RWPE2 (cell line): Measurements from ENCODE around the gene NINJ2.

ENCODE experiments used
- ATAC-seq: fragments of 200-7000 bp; cut with Tn5 transposase; 3 replicates; pipeline ENCODE4 v1.9.1; 2021; ENCODE audit warnings: low read depth
- DNase-seq: peaks from one replicate; pipeline ENCODE4 v3.0.0-alpha.2; 2020; ENCODE audit warnings: low spot score
- H3K27ac ChIP-seq: fragments of 450-650 bp; 2 replicates; pipeline ENCODE4 v1.5.1; 2017; ENCODE audit warnings: mild to moderate bottlenecking; ENCODE audit not compliant: poor library complexity, severe bottlenecking
- H3K27me3 ChIP-seq: fragments of 250-450 bp; sonication (Bioruptor Pico); 2 replicates; pipeline ENCODE4 v1.5.1; 2021; ENCODE audit warnings: mild to moderate bottlenecking, moderate library complexity; ENCODE audit not compliant: insufficient read depth, poor library complexity, severe bottlenecking
- H3K36me3 ChIP-seq: fragments of 250-450 bp; sonication (Bioruptor Pico); 2 replicates; pipeline ENCODE4 v1.5.1; 2020; ENCODE audit warnings: low read depth, mild to moderate bottlenecking, moderate library complexity
- H3K4me1 ChIP-seq: fragments of 250-450 bp; sonication (Bioruptor Pico); 2 replicates; pipeline ENCODE4 v1.5.1; 2021; ENCODE audit warnings: mild to moderate bottlenecking, moderate library complexity; ENCODE audit not compliant: insufficient read depth, poor library complexity, severe bottlenecking
- H3K4me3 ChIP-seq: fragments of 250-450 bp; sonication (Bioruptor Pico); 2 replicates; pipeline ENCODE4 v1.5.1; 2021; ENCODE audit warnings: mild to moderate bottlenecking, moderate library complexity; ENCODE audit not compliant: severe bottlenecking
- H3K9me3 ChIP-seq: fragments of 250-450 bp; sonication (Bioruptor Pico); 2 replicates; pipeline ENCODE4 v1.5.1; 2021; ENCODE audit warnings: mild to moderate bottlenecking, moderate library complexity; ENCODE audit not compliant: severe bottlenecking
- CTCF ChIP-seq: fragments of 450-650 bp; IDR thresholded peaks from one replicate; pipeline ENCODE4 v1.5.1; 2017; ENCODE audit warnings: mild to moderate bottlenecking, moderate library complexity; ENCODE audit not compliant: poor library complexity, severe bottlenecking

Gene NINJ2

GRCh38 chr12:604956-605355, 58.3 kb downstream of the NINJ2 start:
- H3K27me3 ChIP-seq, result no peaks in the 10 kb centered on the region
- no peaks in the 10 kb centered on the region for H3K9me3 ChIP-seq
- H3K4me1 ChIP-seq, result peaks cover 9% of the 10 kb centered on the region
- no peaks in the 10 kb centered on the region for H3K36me3 ChIP-seq
- no peak for TF ChIP-seq CTCF
- no peak for DNase-seq
- no peak for ATAC-seq
- H3K27ac ChIP-seq, result no peak overlapping the region
- H3K4me3 ChIP-seq, result no peak overlapping the region

- DNase-seq, result no peak
These were observed 60.6 kb downstream of the NINJ2 start for GRCh38 chr12:602700-603068.

GRCh38 chr12:601976-602699, 61.1 kb downstream of the NINJ2 start:
- H3K27me3 ChIP-seq, result no peaks in the 10 kb centered on the region
- H3K4me3 ChIP-seq, result no peak overlapping the region
- no peak for TF ChIP-seq CTCF
- no peak for ATAC-seq
- H3K9me3 ChIP-seq, result no peaks in the 10 kb centered on the region
- H3K27ac ChIP-seq, result no peak overlapping the region
- DNase-seq, result no peak
- H3K4me1 ChIP-seq, result peaks cover 26% of the 10 kb centered on the region
- no peaks in the 10 kb centered on the region for H3K36me3 ChIP-seq

More at GRCh38 chr12:602700-603068, 60.6 kb downstream of the NINJ2 start:
- Histone ChIP-seq H3K4me3 (no peak overlapping the region), H3K27ac (no peak overlapping the region), H3K36me3 (no peaks in the 10 kb centered on the region), H3K9me3 (no peaks in the 10 kb centered on the region), H3K4me1 (peaks cover 23% of the 10 kb centered on the region), H3K27me3 (no peaks in the 10 kb centered on the region)
- no peak for TF ChIP-seq CTCF
- ATAC-seq, result no peak

GRCh38 chr12:599756-600155, 63.5 kb downstream of the NINJ2 start:
- H3K27ac ChIP-seq, result no peak overlapping the region
- no peaks in the 10 kb centered on the region for H3K36me3 ChIP-seq
- H3K9me3 ChIP-seq, result no peaks in the 10 kb centered on the region
- H3K27me3 ChIP-seq, result no peaks in the 10 kb centered on the region
- H3K4me1 ChIP-seq, result peaks cover 26% of the 10 kb centered on the region
- ATAC-seq (no peak), DNase-seq (no peak)
- no peak for TF ChIP-seq CTCF
- H3K4me3 ChIP-seq, result no peak overlapping the region

- no peaks in the 10 kb centered on the region for H3K9me3 ChIP-seq
- peak overlapping the region; percentile 41 for H3K27ac ChIP-seq
- peak; percentile 31 for TF ChIP-seq CTCF
- peak; percentile 99 for ATAC-seq
- peak; percentile 92 for DNase-seq
- H3K36me3 ChIP-seq, result no peaks in the 10 kb centered on the region
- no peak overlapping the region for H3K4me3 ChIP-seq
- H3K27me3 ChIP-seq, result no peaks in the 10 kb centered on the region
- H3K4me1 ChIP-seq, result peaks cover 26% of the 10 kb centered on the region
These were observed 65.2 kb downstream of the NINJ2 start for GRCh38 chr12:597926-598568.
